Measurements from ENCODE around the gene P4HA2. TPM values are rescaled to one million over a fixed set of nuclear protein-coding genes. Genes with fewer than 3 reads are reported as not detected.

Gene P4HA2
- total and polyA plus RNA-seq, 2 donors (not counting 3 experiments of a cell fraction or from before 2014, with no cell fraction given), result 37.6 to 58.7 TPM

GRCh38 chr5:132275367-132276220 is 47.9 kb upstream of the P4HA2 start:
- CTCF ChIA-PET, result interaction anchor here (0.8 to 4.3 kb wide), 3 partner anchors 11 to 37 kb away, joined by 5 to 23 read pairs (median 5); partner anchors contain the start of gene SLC22A4
- no peak for FAIRE-seq

GRCh38 chr5:132274050-132274792 is 46.6 kb upstream of the P4HA2 start:
- TF ChIP-seq JUN (IDR thresholded peaks at IDR 0.05; ENCODE audit: borderline replicate concordance, insufficient read depth, insufficient read length, low read depth) (no peak), MAX (IDR thresholded peaks at IDR 0.05; ENCODE audit: insufficient read depth, insufficient read length) (no peak), POLR2AphosphoS5 (IDR thresholded peaks at IDR 0.05; ENCODE audit: insufficient read depth, low read depth, low read length) (no peak), POLR2A (IDR thresholded peaks at IDR 0.05; ENCODE audit: low read depth, low read length) (no peak), MYC (IDR thresholded peaks at IDR 0.05; ENCODE audit: low read depth, low read length) (no peak), GATA2 (IDR thresholded peaks at IDR 0.05; ENCODE audit: insufficient read depth, insufficient read length, low read depth, low read length) (no peak), FOS (IDR thresholded peaks at IDR 0.05; ENCODE audit: borderline replicate concordance, insufficient read depth, low read length) (no peak), EZH2 (IDR thresholded peaks at IDR 0.05; ENCODE audit: borderline replicate concordance, low read depth, low read length, severe bottlenecking) (no peak)
- TF ChIP-seq, protein P1, sequence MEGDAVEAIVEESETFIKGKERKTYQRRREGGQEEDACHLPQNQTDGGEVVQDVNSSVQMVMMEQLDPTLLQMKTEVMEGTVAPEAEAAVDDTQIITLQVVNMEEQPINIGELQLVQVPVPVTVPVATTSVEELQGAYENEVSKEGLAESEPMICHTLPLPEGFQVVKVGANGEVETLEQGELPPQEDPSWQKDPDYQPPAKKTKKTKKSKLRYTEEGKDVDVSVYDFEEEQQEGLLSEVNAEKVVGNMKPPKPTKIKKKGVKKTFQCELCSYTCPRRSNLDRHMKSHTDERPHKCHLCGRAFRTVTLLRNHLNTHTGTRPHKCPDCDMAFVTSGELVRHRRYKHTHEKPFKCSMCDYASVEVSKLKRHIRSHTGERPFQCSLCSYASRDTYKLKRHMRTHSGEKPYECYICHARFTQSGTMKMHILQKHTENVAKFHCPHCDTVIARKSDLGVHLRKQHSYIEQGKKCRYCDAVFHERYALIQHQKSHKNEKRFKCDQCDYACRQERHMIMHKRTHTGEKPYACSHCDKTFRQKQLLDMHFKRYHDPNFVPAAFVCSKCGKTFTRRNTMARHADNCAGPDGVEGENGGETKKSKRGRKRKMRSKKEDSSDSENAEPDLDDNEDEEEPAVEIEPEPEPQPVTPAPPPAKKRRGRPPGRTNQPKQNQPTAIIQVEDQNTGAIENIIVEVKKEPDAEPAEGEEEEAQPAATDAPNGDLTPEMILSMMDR (IDR thresholded peaks at IDR 0.05; ENCODE audit: extremely low read depth in 1 of 2, insufficient read depth in 1 of 2, low read depth in 1 of 2, low read length in 2 of 2), result no peak
- intact Hi-C loops (cut with micrococcal nuclease), result loop anchor here (5.0 kb wide), 1 partner anchor 37 kb away; no protein-coding TSS in a partner anchor
- Histone ChIP-seq H3K9me1 (replicated peaks; ENCODE audit: control insufficient read depth, extremely low read depth, insufficient read depth, low read length) (no peaks in the 10 kb centered on the region), H2AFZ (ENCODE audit: low read depth, low read length) (no peak overlapping the region), H4K20me1 (replicated peaks; ENCODE audit: control insufficient read depth, extremely low read depth, insufficient read depth, low read length) (no peaks in the 10 kb centered on the region), H3K9ac (replicated peaks; ENCODE audit: extremely low read depth, insufficient read depth, low read length) (no peak overlapping the region), H3K27me3 (ENCODE audit: control insufficient read depth in 2 of 2, insufficient read depth in 2 of 2, low read length in 2 of 2) (no peaks in the 10 kb centered on the region), H3K36me3 (ENCODE audit: control insufficient read depth in 2 of 2, extremely low read depth in 1 of 2, insufficient read depth in 2 of 2, low read length in 2 of 2) (peaks cover 0 to 15% of the 10 kb centered on the region in 2 experiments), H3K79me2 (ENCODE audit: control insufficient read depth, insufficient read depth, low read length) (no peaks in the 10 kb centered on the region), H3K4me3 (replicated peaks in 1 of 3; ENCODE audit: insufficient read depth in 1 of 3, low read depth in 1 of 3, low read length in 3 of 3) (no peak overlapping the region), H3K27ac (ENCODE audit: insufficient read depth, low read depth, low read length) (no peak overlapping the region), H3K4me2 (ENCODE audit: insufficient read depth, low read length) (no peak overlapping the region), H3K9me3 (replicated peaks; ENCODE audit: control insufficient read depth, insufficient read depth, low read length) (no peaks in the 10 kb centered on the region), H3K4me1 (ENCODE audit: control insufficient read depth, extremely low read depth, insufficient read depth, low read length) (no peaks in the 10 kb centered on the region)
- dilution Hi-C loops (cut with MboI; ENCODE audit: extremely low pct_ligation_motif_present, low sequenced_read_pairs), result no loop called here
- BruUV-seq (replicated peaks), result no TSS peak
- DNase-seq (ENCODE audit: low read depth, low spot score), result no peak
- CTCF ChIA-PET, result interaction anchor here (3.1 to 4.3 kb wide), 2 partner anchors 19 to 36 kb away, joined by 23 to 35 read pairs; partner anchors contain the start of gene SLC22A4
- POLR2A ChIA-PET, result no interaction called here
- no peak for FAIRE-seq

More at GRCh38 chr5:132275367-132276220, 47.9 kb upstream of the P4HA2 start:
- H3K9me1 ChIP-seq (replicated peaks; ENCODE audit: control insufficient read depth, extremely low read depth, insufficient read depth, low read length), result no peaks in the 10 kb centered on the region
- dilution Hi-C loops (cut with MboI; ENCODE audit: extremely low pct_ligation_motif_present, low sequenced_read_pairs), result no loop called here
- no TSS peak for BruUV-seq (replicated peaks)
- peaks cover 0 to 12% of the 10 kb centered on the region in 2 experiments for H3K36me3 ChIP-seq (ENCODE audit: control insufficient read depth in 2 of 2, extremely low read depth in 1 of 2, insufficient read depth in 2 of 2, low read length in 2 of 2)
- no peak overlapping the region for H3K9ac ChIP-seq (replicated peaks; ENCODE audit: extremely low read depth, insufficient read depth, low read length)
- no peak overlapping the region for H3K27ac ChIP-seq (ENCODE audit: insufficient read depth, low read depth, low read length)
- POLR2A ChIA-PET, result no interaction called here
- no peak overlapping the region for H3K4me2 ChIP-seq (ENCODE audit: insufficient read depth, low read length)
- no peak overlapping the region for H3K4me3 ChIP-seq (replicated peaks in 1 of 3; ENCODE audit: insufficient read depth in 1 of 3, low read depth in 1 of 3, low read length in 3 of 3)
- no peaks in the 10 kb centered on the region for H3K27me3 ChIP-seq (ENCODE audit: control insufficient read depth in 2 of 2, insufficient read depth in 2 of 2, low read length in 2 of 2)
- H3K79me2 ChIP-seq (ENCODE audit: control insufficient read depth, insufficient read depth, low read length), result no peaks in the 10 kb centered on the region
- DNase-seq (ENCODE audit: low read depth, low spot score), result no peak
- TF ChIP-seq EZH2 (IDR thresholded peaks at IDR 0.05; ENCODE audit: borderline replicate concordance, low read depth, low read length, severe bottlenecking) (no peak), POLR2AphosphoS5 (IDR thresholded peaks at IDR 0.05; ENCODE audit: insufficient read depth, low read depth, low read length) (no peak)
- H4K20me1 ChIP-seq (replicated peaks; ENCODE audit: control insufficient read depth, extremely low read depth, insufficient read depth, low read length), result no peaks in the 10 kb centered on the region
- H2AFZ ChIP-seq (ENCODE audit: low read depth, low read length), result no peak overlapping the region
- intact Hi-C loops (cut with micrococcal nuclease), result no loop called here
- no peaks in the 10 kb centered on the region for H3K4me1 ChIP-seq (ENCODE audit: control insufficient read depth, extremely low read depth, insufficient read depth, low read length)
- H3K9me3 ChIP-seq (replicated peaks; ENCODE audit: control insufficient read depth, insufficient read depth, low read length), result no peaks in the 10 kb centered on the region

Measured in endothelial cell of umbilical vein (primary cell).